CMK (cell line): ENCODE measurements around the gene CNPY3.

ENCODE experiments used
- DNase-seq: peaks from one replicate; pipeline ENCODE4 v3.0.0-alpha.2; 2010; ENCODE audit warnings: low read depth

CNPY3 gene

DNA sequence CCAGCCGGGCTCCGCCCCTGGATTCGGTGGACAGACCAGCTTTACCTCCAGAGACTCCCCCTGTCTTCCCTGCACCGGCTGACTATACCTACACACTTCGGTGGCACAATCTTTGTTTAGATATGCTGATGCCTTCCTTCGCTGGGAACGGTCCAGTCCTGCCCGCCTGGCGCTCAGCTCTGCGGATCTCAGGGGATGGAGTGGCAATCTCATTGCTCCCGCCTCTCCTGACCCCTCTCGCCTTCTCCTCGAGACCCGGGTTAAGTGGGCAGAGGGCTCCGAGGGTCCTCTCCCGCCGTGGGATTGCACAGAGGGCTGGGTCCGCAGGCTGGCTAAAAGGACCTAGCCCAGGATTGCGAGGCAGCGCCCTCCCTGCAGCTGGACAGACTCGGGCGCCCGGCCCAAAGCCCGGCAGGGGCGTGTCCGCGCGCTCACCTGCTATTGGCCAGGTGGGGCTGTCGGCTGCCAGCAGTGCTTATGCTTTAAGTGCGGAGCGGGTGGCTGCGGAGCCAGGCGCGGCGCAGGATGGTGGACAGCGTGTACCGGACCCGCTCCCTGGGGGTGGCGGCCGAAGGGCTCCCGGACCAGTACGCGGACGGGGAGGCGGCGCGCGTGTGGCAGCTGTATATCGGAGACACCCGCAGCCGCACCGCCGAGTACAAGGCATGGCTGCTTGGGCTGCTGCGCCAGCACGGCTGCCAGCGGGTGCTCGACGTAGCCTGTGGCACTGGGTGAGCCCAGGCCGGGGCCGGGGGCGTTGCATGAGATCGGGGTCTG is 31.2 kb downstream of the CNPY3 start, which contains the start of gene GNMT:
Gene GNMT, plus strand, starts transcription at position 512 of the 777 bp plus-strand sequence. Its CDS starts 14 bp downstream, at position 526.
- no peak for DNase-seq

DNA sequence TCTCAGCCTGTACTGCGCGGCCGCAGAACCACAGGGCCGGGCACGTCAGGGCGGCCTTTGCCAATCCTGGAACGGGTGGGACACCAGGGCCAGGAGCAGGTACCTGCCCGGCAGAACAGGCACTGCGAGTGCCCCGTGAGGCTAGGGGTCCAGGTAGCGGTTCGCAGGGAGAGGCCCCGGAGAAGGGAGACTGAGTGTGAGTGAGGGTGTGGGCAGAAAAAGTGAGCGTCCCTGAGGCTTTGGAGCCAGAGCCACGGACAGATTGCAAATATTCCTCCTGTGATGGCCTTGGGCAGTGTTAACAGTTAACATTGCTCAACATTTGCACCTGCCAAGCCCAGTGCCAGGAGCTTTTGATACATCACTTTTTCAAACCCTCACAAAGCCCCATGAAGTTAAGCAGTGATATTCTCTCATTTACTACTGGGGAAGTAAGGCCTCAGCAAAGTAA is 31.8 kb downstream of the CNPY3 start:
- DNase-seq = no peak

DNA sequence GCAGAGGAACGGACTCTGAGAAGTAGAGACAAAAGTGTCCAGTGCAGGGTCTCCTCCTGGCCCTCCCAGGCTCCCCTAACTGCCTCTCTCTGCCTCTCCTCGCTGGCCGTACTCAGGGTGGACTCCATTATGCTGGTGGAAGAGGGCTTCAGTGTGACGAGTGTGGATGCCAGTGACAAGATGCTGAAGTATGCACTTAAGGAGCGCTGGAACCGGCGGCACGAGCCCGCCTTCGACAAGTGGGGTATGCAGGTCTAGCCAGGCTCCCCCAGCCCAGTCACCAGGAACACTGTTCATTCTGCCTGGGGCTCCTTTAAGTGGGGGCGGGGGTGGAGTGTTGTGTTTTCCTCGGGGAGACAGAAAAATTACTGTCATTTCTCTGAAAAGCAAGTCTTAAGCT is 32.8 kb downstream of the CNPY3 start:
- DNase-seq = no peak

DNA sequence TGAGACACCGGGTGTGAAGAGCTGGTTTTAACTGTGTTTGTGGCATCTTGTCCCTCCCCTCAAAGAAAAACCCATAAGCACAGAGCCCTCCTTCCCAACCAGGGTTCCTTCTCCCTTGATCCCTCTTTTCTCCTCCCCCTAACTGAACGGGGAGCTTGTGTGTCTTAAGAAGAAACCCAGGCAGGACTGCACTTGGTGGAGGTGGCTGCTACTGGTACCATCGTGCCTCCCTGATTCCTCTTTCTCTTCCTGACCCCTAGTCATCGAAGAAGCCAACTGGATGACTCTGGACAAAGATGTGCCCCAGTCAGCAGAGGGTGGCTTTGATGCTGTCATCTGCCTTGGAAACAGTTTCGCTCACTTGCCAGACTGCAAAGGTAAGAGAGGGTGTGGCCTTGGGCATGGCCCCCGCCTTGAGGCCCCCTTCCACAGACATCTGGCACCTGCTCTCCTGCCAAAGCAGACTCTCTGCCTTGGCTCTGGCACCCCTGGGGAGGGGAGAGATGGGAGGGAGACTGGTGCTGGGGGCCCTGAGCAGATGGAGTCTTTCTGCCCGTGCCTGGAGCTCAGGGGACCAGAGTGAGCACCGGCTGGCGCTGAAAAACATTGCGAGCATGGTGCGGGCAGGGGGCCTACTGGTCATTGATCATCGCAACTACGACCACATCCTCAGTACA is 33.4 kb downstream of the CNPY3 start:
- no peak for DNase-seq

DNA sequence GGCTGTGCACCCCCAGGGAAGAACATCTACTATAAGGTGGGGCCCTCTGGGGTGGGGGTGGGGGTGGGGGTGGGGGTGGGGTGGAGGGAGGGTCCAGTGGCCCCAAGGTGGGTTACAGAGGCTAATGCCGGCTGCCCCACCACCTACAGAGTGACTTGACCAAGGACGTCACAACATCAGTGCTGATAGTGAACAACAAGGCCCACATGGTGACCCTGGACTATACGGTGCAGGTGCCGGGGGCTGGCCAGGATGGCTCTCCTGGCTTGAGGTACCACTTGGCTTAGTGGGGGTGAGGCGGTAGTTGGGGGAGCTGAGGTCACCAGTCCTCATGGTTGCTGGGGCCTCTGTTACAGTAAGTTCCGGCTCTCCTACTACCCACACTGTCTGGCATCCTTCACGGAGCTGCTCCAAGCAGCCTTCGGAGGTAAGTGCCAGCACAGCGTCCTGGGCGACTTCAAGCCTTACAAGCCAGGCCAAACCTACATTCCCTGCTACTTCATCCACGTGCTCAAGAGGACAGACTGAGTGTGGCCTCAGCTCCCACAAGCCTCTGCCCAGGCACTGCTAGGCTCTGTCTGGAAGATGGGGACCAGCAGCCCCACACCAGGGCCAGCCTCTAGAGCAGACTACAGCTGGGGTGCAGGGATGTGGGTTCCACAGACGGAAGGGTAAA is 34.0 kb downstream of the CNPY3 start:
- no peak for DNase-seq

DNA sequence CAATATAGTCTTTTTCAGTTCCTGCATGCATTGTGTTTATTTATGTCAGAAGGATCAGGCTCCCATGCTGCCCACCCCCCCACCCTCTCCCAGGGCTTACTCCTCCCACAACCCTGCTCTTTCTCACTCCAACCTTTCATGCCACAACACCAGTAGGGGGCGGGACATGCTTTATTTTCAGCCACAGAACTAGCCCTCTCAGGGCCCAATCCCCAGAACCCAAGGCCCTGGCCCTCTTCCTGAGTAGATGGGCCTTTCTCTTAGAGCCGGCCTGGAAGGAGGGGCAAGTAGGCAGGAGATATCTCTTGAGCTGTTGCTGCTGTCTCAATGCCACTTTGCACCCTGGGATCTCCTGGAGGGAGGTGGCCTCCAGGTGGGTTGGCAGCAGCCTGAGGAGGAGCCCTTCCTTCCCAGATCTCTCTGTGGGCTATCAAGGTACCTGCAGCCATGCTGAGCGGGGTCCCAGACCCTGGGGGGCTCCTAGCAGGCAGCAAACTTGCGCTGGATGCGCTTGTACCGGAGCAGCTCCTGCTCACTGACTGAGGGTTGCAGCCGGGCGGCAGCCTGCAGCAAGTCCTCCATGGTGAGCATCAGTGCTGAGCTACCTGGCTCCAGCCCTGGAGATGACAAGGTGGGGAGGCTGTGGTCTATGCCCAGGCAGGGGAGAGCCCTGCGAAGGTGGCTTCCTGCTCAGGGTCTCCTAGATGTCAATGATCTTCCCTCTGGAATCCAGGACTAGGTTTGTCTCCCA is 34.8 kb downstream of the CNPY3 start:
- DNase-seq = no peak

DNA sequence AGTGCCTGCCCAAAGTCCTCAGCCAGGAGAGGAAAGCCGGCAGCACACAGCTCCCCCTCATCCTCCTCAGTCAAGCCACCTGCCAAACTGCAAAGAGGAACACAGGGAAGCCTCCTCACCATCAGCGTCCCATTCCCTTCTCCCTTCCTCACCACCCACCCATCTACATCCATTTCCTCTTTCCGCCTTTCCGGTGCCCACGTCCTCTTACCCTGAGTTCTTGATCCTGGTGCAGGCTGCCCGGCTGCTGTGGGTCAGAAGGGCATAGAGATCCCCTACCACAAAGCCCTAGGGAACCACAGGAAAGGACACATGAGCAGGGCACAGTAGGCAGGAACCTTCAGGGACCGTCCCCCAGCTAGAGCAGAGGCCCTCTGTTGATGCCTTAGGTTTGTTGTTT is 37.3 kb downstream of the CNPY3 start:
- no peak for DNase-seq

DNA sequence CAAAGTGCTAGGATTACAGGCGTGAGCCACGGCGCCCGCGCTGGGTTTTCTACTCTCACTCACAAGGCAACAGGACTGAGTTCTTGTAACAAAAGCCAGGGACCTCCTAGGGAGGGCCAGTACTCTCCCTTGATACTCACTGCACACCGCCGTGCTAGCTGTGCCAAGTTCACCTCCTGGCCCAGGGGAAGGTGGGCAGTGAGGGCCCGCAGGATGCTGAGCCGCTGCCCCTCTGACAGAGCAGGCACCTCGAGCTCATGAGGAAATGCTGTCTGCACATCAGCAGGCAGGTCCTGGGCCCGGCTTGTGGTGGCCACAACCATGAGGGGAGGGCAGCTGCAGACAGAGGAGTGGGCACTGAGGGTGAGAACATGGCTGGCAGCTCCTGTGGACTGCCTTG is 37.9 kb downstream of the CNPY3 start:
- DNase-seq = no peak

DNA sequence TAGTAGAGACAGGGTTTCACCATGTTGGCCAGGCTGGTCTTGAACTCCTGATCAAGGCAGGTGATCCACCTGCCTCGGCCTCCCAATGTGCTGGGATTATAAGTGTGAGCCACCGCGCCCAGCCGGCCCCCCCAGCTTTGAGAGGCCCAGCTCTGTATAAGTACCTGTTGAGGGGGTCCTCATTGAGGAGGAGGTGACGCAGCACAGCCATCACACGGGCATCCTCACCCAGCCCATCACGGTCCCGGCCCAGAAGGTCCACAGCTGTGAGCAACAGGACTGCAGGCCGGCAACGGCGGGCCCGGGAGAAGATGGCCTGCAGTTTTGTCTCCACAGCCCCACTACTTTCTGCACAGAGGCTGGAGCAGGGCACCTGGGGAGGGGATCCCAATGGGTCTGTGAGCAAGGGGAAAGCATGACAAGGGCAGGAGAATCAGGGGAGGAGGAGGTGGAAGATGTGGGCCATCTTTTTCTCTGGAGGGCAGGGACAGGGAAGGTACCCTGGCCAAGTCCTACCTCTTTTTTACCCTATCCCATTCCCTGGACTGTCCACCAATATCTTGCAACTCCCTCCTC is 38.9 kb downstream of the CNPY3 start:
- DNase-seq = no peak

DNA sequence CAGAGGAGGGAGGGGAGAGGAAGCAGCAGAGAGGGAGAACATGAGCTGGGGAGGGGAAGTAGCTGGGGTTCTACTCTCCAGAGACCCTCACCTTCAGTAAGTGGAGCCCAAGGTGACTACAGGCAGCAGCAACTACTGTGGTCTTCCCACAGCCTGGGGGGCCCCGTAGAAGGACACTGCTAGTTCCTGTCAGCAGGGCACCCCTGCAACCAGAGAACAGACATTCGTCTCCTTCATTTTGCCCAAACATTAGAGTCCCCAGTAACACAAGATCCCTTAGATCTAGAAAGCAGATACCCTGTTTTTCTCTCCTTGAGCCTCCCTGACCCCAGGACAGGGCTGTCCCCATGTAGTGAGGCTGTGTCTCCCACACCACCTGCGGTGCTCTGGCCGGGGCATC is 39.5 kb downstream of the CNPY3 start:
- no peak for DNase-seq

GRCh38 chr6:42969431-42969830 is 40.2 kb downstream of the CNPY3 start:
- DNase-seq = no peak

GRCh38 chr6:42969934-42970333 is 40.7 kb downstream of the CNPY3 start:
- DNase-seq = no peak

DNA sequence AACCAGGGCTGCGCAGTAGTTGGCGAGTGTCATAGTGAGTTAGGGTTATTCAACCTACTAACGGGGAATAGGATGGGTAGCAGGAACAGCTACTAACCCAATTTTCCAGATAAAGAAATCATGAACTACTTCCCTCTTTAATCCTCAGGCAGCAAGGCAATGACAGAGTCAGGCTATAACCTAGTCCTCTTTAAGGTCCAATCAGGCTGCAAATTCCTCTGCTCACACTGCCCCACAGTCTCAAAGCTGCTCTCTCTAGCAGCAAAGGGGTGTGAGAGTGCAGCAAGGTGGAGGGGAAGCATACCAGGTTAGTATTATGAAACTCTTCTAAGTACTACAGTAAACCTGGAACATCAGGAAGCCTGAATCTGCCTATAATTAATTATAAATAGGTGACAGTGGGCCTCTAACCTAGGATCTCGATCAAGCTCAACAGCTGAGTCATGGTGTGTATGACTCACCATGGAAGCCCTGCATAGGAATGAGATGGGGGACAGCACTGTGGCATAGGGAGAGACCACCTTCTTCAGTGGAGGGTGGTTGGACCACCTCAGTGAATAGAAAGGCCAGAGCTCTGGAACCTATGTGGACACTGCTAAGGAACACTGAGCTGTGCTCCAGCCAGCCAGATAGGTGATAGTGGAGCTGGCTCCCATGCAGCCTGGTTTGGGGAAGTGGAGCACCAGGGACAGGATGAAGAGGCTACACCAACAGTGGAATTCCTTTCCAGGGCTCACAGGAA is 41.8 kb downstream of the CNPY3 start:
- no peak for DNase-seq

- no peak for DNase-seq
Observed at GRCh38 chr6:42971746-42972327, 42.6 kb downstream of the CNPY3 start.

DNA sequence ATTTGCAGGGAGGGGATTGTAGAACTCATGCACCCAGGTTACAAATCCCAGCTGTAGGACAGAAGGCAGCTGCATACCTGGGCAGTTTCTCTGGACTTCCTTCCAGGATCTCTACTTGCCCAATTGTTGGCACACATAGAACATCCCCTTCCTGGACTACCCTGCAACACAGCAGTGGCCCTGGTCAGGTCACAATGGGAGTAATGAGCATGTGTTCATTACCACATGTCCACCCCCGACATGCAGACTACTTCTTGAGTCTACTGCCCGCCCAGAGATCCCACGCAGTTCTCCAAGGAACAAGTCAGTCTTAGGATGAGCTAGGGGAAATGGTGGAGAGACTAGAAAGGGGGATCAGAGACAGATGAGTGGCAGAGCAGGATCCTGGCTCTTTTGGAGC is 44.6 kb downstream of the CNPY3 start:
- no peak for DNase-seq

GRCh38 chr6:42974919-42975505 is 45.7 kb downstream of the CNPY3 start:
- DNase-seq = no peak

- no peak for DNase-seq
Observed at GRCh38 chr6:42978487-42978838, 49.2 kb downstream of the CNPY3 start.

DNA sequence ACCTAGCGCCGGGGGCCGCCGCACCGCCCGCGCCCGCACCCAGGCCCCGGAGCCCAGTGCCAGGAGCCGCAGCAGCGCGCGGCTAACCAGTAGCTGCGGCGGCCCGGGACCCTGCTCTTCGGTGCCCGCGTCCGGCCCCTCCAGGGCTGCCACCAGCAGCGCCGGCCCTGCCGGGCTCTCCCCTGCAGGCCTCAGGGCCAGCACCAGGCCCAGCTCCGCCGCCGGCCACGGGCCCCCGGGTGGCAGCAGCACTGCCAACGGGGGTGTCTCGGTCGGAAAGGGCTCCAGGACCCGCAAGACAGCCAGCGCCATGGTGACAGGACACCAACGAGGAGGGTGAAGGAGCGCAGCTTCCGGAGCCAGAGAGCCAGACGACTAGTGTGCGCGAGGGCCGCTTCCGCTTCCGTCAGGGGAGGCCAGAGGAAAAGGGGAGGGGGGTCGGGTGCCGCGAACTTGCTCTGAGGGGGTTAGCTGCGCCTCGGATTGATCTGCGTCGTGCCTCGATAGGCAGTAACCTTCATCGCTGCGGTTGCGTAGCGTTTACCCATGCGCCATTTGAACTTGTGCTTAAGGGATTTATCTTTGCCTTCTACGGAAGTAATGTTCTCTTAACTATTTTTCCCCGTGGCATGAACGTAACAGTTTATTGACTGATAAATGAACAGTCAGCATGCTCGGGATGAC is 49.7 kb downstream of the CNPY3 start, which contains the start of gene PEX6:
Gene PEX6, minus strand, starts transcription at position 343 of the 684 bp plus-strand sequence. Its CDS starts 31 bp downstream, at position 312.
- peak; percentile 89 for DNase-seq

DNA sequence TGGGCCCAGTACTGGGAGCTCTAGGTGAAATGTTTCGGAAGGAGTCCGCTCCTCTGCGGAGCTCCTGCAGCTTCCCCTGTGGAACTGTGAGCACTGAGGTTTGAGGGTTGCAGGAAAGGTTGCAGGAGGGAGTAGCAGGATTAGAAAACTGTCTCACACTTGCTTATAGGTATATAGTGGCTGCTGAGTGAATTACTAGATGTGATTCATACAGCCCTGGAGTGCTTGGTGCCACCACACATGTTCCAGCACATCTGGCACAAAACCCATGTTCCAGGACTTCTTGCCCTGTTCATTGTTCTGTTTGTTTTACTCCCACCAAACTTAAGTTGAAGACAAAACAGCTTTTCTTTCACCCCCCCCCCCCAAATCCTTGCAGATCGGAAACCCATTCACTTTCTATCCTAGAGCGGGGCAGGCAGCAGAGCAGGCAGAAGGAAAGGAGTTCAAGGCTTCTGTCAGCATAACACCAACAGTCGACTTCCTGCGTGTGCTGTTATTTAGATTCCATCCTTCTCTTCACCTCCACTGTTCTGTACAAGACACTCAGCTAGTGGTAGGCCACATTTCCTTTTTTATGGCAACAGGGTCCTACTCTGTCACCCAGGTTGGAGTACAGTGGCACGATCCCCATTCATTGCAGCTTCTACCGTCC is 50.4 kb downstream of the CNPY3 start:
- DNase-seq = no peak
